HG03108 (cell line): ENCODE measurements around the gene NTRK1.

Experiments used
- ATAC-seq: cut with Tn5 transposase; IDR thresholded peaks from one replicate; pipeline ENCODE4 v1.9.1; 2021; ENCODE audit warnings: moderate library complexity; ENCODE audit not compliant: unreplicated experiment

The NTRK1 gene

DNA sequence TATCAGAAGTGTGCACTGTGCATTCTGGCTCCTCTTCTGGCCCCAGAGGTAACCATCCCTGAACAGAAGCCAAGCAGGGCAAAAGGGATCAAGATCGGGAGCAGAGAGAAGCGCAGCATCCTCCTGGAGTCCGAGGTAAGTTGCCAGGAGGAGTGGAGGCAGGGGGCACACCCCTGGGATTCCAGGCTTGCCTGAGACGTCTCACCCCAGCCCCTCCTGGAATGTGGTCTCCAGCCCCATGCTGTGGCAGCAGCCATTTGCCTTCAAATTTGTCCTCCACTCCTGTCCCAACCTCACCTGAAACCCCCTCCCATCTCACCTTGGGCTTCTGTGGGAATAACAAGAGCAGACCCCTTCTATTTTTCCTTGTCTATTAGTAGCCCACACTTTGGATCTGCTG is 69.8 kb downstream of the NTRK1 start:
- no peak for ATAC-seq
